Endodermal cell (in vitro differentiated cells): ENCODE measurements around the gene ZC2HC1B. TPM values are rescaled to one million over a fixed set of nuclear protein-coding genes. Genes with fewer than 3 reads are reported as not detected.
"Not testable (repeated sequence)": the region's sequence is repeated elsewhere in the genome, so short reads cannot be mapped to it uniquely, and the experiment has no call there.

Experiments
- DNase-seq: peaks from one replicate; pipeline ENCODE4 v3.0.0-alpha.2; 2017
- H3K27ac ChIP-seq: 2 replicates; pipeline ENCODE4 v1.5.1; 2013; ENCODE audit warnings: mild to moderate bottlenecking, low read depth, low read length, moderate library complexity
- H3K27me3 ChIP-seq: 2 replicates; pipeline ENCODE4 v1.6.1; 2013; ENCODE audit warnings: mild to moderate bottlenecking, low read length, moderate library complexity; ENCODE audit not compliant: insufficient read depth, control insufficient read depth, poor library complexity, severe bottlenecking
- H3K36me3 ChIP-seq: 2 replicates; pipeline ENCODE4 v1.7.0; 2013; ENCODE audit warnings: mild to moderate bottlenecking, low read length, moderate library complexity; ENCODE audit not compliant: control insufficient read depth, insufficient read depth
- H3K4me1 ChIP-seq: one replicate; pipeline ENCODE4 v1.7.0; 2013; ENCODE audit warnings: low read length; ENCODE audit not compliant: control insufficient read depth, insufficient read depth
- H3K4me3 ChIP-seq: 2 replicates; pipeline ENCODE4 v1.5.1; 2013; ENCODE audit warnings: mild to moderate bottlenecking, low read length, moderate library complexity
- H3K9ac ChIP-seq: 2 replicates; pipeline ENCODE4 v1.6.1; 2013; ENCODE audit warnings: mild to moderate bottlenecking, low read length, moderate library complexity; ENCODE audit not compliant: poor library complexity, severe bottlenecking; ENCODE audit errors: extremely low read depth
- H3K9me3 ChIP-seq: 2 replicates; pipeline ENCODE4 v1.6.1; 2013; ENCODE audit warnings: mild to moderate bottlenecking, low read length, moderate library complexity; ENCODE audit not compliant: control insufficient read depth
- H3K27ac Mint-ChIP-seq: 2 replicates; pipeline ENCODE4 v1.8.0; 2020; ENCODE audit warnings: mixed read lengths
- H3K27me3 Mint-ChIP-seq: 2 replicates; pipeline ENCODE4 v1.8.0; 2021; ENCODE audit warnings: mild to moderate bottlenecking, mixed read lengths; ENCODE audit not compliant: insufficient read depth
- H3K36me3 Mint-ChIP-seq: 2 replicates; pipeline ENCODE4 v1.8.0; 2020; ENCODE audit warnings: low read depth, mixed read lengths
- H3K4me1 Mint-ChIP-seq: 2 replicates; pipeline ENCODE4 v1.8.0; 2020; ENCODE audit warnings: mixed read lengths
- H3K4me3 Mint-ChIP-seq: 2 replicates; pipeline ENCODE4 v1.8.0; 2020; ENCODE audit warnings: mild to moderate bottlenecking, moderate library complexity, mixed read lengths
- H3K9me3 Mint-ChIP-seq: 2 replicates; pipeline ENCODE4 v1.8.0; 2020; ENCODE audit warnings: mild to moderate bottlenecking, mixed read lengths
- WGBS, 2 experiments: methylation state at CpG; one replicate each; pipeline versions ENCODE4 v1.1.5 to v1.1.7; 2013; ENCODE audit warnings: missing lambda C conversion rate in 2 of 2, mixed read lengths in 1 of 2; ENCODE audit not compliant: insufficient coverage in 1 of 2, insufficient read length in 1 of 2; 5-methylcytosine and 5-hydroxymethylcytosine counted together
- total RNA-seq, 2 donors: library from RNA; stranded (reverse); fragmentation: NEBNext Ultra II Directional in 1 of 2; extraction: Animal tissue kit (Norgen Biotek cat#: 25700) in 1 of 2; gene quantifications; 2 replicates in 1 of 2; 3 replicates in 1 of 2; pipeline ENCODE4 v1.2.1, GENCODE V29; 2021
- TF ChIP-seq, protein P1 (sequence below): fragments of 200-600 bp; sonication (generic); conservative IDR thresholded peaks from 2 replicates; pipeline ENCODE4 v1.5.0; 2021; ENCODE audit warnings: antibody characterized with exemption, mild to moderate bottlenecking

Gene ZC2HC1B
- total RNA-seq, 2 donors from 2014 or later: not detected

DNA sequence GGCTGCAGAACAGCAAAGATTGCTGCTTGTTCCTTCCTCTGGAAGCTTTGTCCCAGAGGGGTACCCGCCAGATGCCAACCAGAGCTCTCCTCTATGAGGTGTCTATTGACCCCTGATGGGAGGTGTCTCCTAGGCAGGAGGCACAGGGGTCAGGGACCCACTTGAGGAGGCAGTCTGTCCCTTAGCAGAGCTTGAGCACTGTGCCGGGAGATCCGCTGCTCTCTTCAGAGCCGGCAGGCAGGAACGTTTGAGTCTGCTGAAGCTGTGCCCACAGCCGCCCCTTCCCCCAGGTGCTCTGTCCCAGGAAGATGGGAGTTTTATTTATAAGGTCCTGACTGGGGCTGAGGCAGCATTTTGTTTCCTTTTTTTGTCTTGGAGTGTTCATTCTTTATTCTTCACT, 7.5 kb upstream of the ZC2HC1B start:
- H3K4me3 ChIP-seq, H3K27ac Mint-ChIP-seq, H3K4me1 ChIP-seq, H3K4me3 Mint-ChIP-seq, H3K27ac ChIP-seq, H3K9ac ChIP-seq, H3K4me1 Mint-ChIP-seq, H3K27me3 ChIP-seq, H3K27me3 Mint-ChIP-seq, DNase-seq: not testable (repeated sequence)
- Histone ChIP-seq H3K36me3 (peaks cover 86% of the 10 kb centered on the region), H3K9me3 (peaks cover 11% of the 10 kb centered on the region)
- WGBS, 2 experiments: 94 to 100% methylated on average over 3 to 6 of the region's 6 CpGs
- H3K36me3 Mint-ChIP-seq: peaks cover 91% of the 10 kb centered on the region
- peaks cover 13% of the 10 kb centered on the region for H3K9me3 Mint-ChIP-seq

DNA sequence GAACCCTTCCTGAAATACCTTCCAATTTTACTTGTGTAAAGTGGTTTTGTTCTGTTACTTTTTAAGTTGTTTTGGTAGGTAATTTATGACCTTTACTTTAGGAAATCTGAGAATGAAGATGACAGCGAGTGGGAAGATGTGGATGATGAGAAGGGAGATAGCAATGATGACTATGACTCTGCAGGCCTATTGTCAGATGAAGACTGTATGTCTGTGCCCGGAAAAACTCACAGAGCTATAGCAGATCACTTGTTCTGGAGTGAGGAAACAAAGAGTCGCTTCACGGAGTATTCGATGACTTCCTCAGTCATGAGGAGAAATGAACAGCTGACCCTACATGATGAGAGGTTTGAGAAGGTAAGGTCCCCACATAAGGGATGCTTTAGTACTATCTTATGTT, 6.6 kb upstream of the ZC2HC1B start:
- no peaks in the 10 kb centered on the region for H3K4me1 ChIP-seq
- Mint-ChIP-seq H3K27me3 (no peaks in the 10 kb centered on the region), H3K27ac (no peak overlapping the region), H3K36me3 (peaks cover 84% of the 10 kb centered on the region), H3K9me3 (peaks cover 4% of the 10 kb centered on the region), H3K4me3 (no peak overlapping the region), H3K4me1 (no peaks in the 10 kb centered on the region)
- TF ChIP-seq, protein P1, sequence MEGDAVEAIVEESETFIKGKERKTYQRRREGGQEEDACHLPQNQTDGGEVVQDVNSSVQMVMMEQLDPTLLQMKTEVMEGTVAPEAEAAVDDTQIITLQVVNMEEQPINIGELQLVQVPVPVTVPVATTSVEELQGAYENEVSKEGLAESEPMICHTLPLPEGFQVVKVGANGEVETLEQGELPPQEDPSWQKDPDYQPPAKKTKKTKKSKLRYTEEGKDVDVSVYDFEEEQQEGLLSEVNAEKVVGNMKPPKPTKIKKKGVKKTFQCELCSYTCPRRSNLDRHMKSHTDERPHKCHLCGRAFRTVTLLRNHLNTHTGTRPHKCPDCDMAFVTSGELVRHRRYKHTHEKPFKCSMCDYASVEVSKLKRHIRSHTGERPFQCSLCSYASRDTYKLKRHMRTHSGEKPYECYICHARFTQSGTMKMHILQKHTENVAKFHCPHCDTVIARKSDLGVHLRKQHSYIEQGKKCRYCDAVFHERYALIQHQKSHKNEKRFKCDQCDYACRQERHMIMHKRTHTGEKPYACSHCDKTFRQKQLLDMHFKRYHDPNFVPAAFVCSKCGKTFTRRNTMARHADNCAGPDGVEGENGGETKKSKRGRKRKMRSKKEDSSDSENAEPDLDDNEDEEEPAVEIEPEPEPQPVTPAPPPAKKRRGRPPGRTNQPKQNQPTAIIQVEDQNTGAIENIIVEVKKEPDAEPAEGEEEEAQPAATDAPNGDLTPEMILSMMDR: no peak
- no peak for DNase-seq
- no peak overlapping the region for H3K4me3 ChIP-seq
- peaks cover 86% of the 10 kb centered on the region for H3K36me3 ChIP-seq
- WGBS, 2 experiments: 94 to 98% methylated on average over 5 of the region's 5 CpGs
- H3K9ac ChIP-seq: no peak overlapping the region
- peaks cover 3% of the 10 kb centered on the region for H3K9me3 ChIP-seq
- no peak overlapping the region for H3K27ac ChIP-seq
- no peaks in the 10 kb centered on the region for H3K27me3 ChIP-seq

DNA sequence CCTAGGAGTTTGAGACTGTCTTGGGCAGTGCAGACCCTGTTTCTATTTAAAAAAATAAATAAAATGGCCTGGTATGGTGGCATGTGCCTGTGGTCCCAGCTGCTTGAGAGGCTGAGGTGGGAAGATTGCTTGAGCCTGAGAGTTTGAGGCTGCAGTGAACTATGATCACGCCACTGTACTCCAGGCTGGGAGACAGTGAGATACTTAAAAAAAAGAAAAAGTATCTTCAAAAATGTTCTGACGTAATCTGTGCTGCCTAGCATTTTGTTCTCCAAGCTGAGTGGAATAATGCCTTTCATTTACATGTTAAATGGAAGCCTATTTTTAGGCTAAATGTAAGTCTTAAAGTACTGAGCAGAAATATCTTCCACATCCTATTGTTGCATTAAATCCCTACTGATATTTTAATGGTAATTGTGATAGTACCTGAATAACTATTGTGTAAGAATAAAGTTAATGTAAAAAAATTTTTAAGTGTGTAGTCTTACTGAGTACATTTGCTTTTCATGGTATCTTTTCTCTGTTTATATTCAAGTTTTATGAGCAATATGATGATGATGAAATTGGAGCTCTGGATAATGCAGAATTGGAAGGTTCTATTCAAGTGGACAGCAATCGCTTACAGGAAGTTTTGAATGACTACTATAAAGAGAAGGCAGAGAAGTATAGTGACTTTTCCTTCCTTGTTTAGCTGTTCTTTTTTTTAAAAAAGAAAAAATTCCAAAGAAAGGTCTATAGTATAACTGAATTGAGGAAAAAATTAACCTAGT, 4.2 kb upstream of the ZC2HC1B start:
- H3K36me3 ChIP-seq: peaks cover 97% of the 10 kb centered on the region
- Mint-ChIP-seq H3K4me3 (no peak overlapping the region), H3K27ac (no peak overlapping the region), H3K4me1 (no peaks in the 10 kb centered on the region), H3K27me3 (no peaks in the 10 kb centered on the region), H3K36me3 (peaks cover 73% of the 10 kb centered on the region), H3K9me3 (no peaks in the 10 kb centered on the region)
- no peaks in the 10 kb centered on the region for H3K9me3 ChIP-seq
- H3K4me1 ChIP-seq: no peaks in the 10 kb centered on the region
- no peak overlapping the region for H3K4me3 ChIP-seq
- TF ChIP-seq, protein P1: no peak
- 92 to 93% methylated on average over 3 of the region's 3 CpGs for WGBS, 2 experiments
- no peak for DNase-seq
- H3K27ac ChIP-seq: no peak overlapping the region
- H3K27me3 ChIP-seq: no peaks in the 10 kb centered on the region
- no peak overlapping the region for H3K9ac ChIP-seq
